COR-L47 (cell line): ENCODE results near the gene ELOB.
"Not testable (repeated sequence)": the region's sequence is repeated elsewhere in the genome, so short reads cannot be mapped to it uniquely, and the experiment has no call there.

Source experiments
- DNase-seq: peaks from one replicate; lab custom pipeline; 2025; lab: John Stamatoyannopoulos, UW

ELOB gene

DNA sequence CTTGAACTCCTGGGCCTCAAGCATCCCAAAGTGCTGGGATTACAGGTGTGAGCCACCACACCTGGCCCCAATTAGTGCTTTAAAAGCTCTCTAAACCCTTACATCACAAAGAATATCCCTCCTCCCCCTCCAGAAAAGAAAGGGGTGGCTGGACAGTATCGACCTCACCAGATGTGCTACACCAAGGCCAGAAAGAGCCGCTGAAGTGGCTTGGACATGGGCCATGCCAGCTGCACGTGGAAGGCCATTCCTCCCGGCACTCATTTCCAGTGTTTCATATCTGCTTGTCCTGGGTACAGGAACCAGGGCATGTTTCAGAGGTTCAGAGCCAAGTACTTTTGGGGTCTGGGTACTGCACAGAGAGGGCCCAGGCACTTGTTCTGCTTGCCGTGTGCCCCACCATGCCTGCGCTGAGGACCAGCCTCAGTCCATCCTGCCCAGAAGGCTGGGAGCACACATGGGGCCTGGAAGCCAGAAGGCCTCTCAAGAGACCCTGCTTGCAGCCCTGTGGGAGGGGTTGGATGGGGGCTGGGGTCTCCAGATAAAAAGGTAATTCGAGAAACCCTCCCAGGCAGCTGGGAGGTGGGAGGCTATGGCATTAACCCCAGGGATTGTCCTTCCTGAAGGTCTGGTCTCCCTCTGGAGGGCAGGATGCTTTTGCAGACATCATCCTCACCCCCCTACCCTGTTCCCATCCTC, 28.2 kb downstream of the ELOB start:
- DNase-seq, result no peak

GRCh38 chr16:2745961-2746360, 31.1 kb downstream of the ELOB start:
- DNase-seq, result no peak

GRCh38 chr16:2745116-2745890, 31.8 kb downstream of the ELOB start:
- no peak for DNase-seq

GRCh38 chr16:2744711-2745110, 32.4 kb downstream of the ELOB start:
- DNase-seq, result no peak

GRCh38 chr16:2743007-2743810, 33.9 kb downstream of the ELOB start:
- no peak for DNase-seq

DNA sequence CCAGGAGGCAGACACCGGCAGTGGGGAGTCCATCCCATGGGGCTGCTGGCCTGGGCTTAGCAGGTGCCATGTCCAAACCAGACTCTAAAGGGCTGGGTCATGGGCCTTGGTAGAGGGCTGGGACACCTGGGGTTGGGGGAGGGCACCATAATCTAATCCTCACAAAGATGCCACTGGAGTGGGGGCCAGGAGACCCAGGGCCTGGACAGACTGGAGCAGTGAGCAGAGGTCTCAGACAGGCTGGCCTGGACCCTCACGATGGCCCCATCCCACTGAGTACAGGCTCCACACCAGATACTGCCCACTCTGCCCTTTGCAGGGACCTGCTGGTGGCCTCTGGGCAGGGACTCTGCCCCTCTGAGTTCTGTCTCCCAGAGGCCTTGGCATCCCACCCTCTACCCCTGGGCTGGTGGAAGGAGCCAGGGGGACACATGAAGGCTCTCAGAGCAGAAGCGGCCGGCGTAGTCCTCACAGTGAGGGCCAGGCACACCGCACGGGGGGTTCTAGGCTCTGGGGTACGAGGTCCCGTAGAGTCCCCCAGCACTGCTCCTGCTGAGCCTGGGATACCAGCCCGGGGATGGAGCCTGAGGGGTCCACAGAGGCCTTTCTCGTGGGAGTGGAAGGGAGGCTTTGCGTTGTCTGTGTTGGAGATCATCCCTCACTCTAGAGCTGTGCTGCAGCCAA, 34.6 kb downstream of the ELOB start:
- DNase-seq, result no peak

- DNase-seq, result no peak
Observed at GRCh38 chr16:2741168-2741567, 35.9 kb downstream of the ELOB start.

GRCh38 chr16:2740476-2740875, 36.6 kb downstream of the ELOB start:
- no peak for DNase-seq

GRCh38 chr16:2739625-2740430, 37.3 kb downstream of the ELOB start:
- DNase-seq, result no peak

GRCh38 chr16:2738615-2739014, 38.5 kb downstream of the ELOB start:
- no peak for DNase-seq

DNA sequence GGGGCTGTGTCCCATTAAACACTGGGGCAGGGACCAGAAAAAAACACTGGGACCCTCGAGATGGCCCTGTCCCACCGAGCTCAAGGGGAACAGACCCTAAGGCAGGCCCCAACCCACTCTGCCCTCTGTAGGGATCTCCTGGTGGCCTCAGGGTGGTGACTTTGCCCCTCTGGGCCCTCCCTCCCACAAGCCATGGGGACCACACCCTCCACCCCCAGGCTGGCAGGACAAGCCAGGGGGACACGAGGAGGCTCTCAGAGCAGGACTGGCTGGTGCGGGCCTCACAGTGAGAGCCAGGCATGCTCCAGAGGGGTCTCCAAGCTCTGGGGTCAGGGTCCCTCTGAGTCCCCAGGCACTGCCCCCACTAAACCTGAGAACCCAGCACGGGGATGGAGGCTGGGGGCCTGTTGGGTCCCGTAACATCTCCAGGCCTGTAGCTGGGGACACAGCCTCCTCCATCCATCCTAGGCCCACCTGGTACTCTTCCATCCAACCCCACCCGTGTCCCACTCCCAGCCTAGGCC, 39.1 kb downstream of the ELOB start:
- no peak for DNase-seq

DNA sequence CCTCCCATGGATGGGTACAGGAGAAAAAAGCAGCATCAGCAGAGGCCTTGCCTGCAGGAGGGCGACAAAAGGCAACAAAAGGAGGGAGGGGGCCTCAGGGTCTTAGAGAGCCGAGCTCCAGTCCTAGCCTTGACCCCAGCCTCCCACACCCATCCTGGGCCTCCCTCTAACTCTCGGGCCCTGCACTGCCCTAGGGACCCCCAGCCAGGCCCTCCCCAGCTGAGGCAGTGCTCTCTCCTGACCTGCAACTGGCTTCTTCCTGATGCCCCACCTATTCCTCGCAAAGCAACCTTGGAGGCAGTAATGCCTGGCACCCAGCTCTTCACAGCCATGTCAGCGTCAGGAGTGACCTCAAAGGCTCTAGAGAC, 39.9 kb downstream of the ELOB start:
- no peak for DNase-seq

DNA sequence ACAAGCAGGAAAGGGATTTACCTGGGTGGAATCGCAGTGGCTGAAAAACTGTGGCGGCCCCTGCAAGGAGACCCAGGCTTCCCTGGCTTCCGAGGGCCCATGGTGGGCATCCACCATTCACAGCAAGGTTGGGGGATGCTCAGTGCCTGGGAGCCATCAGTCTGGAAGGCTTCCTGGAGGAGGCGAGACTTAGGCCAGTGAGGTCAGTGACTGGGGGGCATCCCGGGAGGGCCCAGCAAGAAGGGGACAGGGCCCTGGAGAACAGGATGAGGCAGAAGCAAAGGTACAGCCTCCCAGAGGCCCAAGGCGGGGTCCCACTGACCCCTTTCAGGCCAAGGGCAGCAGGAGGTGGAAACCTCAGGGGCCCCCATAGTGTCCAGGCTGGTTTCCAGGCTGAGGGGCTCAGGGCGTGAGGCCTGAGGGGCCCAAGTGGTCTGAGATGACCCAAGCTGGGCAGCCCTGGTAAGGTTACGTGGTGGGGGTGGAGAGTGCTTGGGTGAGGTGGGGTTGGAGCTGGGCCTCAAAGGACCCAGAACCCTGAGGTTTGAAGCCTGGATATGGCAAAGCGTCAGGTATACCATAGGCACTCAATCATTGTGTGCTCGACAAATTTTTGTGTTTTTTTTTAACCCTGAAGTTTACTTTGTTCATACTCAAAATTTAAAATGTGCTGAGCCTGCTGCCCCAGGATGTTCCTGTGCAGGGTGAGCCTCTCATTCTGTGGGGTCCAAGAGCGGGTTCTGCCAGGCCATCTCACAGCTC, 40.4 kb downstream of the ELOB start:
- no peak for DNase-seq

DNA sequence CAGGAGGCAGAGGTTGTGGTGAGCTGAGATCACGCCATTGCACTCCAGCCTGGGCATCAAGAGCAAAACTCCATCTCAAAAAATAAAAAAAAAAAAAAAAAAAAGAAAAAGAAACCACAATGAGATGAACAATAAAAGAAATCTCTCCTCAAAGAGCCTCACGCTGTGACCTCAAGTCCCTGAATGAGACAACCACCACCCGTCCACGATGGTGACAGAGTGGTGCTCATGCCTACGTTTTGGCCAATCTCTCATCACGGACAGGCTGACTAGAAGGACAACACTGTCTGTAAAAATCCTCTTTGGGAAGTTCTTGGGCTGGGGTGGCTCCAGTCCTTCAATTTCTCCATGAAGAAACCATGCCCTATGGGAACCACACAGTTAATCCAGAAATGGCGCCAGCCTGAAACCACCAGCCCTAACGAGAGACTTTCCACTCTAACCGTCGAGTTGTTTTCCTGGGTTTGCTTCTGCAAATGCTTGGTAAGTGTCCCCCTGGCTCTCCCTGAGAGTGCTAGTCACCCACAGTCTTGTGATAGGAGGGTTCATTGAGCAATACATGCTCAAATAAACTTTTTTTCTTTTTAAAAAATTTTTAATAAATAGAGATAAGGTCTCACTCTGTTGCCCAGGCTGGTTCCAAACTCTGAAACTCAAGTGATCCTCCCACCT, 42.1 kb downstream of the ELOB start:
- no peak for DNase-seq

DNA sequence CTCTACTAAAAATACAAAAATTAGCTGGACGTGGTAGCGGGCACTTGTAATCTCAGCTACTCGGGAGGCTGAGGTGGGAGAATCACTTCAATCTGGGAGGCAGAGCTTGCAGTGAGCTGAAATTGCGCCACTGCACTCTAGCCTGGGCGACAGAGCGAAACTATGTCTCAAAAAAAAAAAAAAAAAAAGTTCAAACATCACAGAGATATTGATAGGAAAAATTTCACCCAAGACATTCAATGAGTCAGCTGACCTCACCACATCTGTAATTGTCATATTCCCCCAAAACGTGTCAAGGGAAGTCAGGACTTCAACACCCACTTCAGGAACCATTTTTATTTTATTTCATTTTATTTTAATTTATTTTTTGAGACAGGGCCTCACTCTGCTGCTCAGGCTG, 49.0 kb downstream of the ELOB start:
- DNase-seq, result no peak

GRCh38 chr16:2726923-2727322, 50.2 kb downstream of the ELOB start:
- DNase-seq, result no peak

DNA sequence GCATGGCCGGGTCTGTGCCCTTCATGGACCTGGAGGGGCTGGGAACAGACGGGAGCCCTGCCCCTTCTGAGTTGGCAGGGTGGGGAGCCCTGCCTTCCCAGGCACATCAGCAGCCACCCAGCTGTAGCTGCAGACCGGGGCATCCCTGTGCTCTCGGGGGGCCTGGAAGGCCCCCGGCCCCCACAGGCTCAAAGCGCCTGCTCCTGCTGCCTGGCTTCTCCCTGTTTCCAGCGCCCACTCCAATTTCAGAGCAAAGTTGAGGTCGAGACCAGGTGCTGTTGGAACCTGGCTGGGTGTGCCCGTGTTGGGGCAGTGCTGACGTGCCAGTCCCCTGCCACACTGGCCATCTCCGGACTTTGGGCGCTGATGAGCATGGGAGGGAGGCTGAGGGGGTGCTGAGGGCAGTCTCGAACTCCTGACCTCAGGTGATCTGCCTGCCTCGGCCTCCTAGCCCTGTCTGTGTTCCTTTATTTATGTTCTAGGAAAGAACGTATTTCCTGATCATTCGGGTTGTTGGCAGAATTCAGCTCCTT, 52.2 kb downstream of the ELOB start:
- DNase-seq, result no peak

DNA sequence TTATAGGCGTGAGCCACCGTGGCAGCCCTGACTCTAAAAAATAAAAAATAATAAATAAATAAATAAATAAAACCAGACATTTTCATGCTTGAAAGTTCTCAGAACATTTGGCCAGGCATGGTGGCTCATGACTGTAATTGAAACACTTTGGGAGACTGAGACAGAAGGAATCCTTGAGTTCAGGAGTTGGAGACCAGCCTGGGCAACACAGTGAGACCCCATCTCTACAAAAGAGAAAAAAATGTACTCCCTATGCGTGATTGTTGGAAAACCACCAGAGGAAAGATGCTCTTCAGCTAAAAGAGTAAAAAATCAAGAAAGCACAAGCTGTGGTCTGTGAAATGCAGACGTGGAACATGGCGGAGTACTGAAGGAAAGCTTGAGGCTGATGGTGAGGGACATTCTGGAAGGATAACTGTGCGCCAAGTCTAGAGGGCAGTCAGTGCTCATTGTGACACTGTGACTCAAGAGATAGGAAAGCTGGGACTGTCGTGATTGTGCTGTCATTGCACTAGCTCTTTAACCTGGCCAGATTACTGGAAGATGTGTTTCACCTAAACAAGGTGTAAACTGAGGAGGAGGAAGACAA, 52.9 kb downstream of the ELOB start:
- DNase-seq, result no peak

GRCh38 chr16:2721634-2722173, 55.4 kb downstream of the ELOB start:
- DNase-seq, result not testable (repeated sequence)
